ENCODE measurements around the gene CSTF2T.

CSTF2T gene, protein sequence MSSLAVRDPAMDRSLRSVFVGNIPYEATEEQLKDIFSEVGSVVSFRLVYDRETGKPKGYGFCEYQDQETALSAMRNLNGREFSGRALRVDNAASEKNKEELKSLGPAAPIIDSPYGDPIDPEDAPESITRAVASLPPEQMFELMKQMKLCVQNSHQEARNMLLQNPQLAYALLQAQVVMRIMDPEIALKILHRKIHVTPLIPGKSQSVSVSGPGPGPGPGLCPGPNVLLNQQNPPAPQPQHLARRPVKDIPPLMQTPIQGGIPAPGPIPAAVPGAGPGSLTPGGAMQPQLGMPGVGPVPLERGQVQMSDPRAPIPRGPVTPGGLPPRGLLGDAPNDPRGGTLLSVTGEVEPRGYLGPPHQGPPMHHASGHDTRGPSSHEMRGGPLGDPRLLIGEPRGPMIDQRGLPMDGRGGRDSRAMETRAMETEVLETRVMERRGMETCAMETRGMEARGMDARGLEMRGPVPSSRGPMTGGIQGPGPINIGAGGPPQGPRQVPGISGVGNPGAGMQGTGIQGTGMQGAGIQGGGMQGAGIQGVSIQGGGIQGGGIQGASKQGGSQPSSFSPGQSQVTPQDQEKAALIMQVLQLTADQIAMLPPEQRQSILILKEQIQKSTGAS

DNA sequence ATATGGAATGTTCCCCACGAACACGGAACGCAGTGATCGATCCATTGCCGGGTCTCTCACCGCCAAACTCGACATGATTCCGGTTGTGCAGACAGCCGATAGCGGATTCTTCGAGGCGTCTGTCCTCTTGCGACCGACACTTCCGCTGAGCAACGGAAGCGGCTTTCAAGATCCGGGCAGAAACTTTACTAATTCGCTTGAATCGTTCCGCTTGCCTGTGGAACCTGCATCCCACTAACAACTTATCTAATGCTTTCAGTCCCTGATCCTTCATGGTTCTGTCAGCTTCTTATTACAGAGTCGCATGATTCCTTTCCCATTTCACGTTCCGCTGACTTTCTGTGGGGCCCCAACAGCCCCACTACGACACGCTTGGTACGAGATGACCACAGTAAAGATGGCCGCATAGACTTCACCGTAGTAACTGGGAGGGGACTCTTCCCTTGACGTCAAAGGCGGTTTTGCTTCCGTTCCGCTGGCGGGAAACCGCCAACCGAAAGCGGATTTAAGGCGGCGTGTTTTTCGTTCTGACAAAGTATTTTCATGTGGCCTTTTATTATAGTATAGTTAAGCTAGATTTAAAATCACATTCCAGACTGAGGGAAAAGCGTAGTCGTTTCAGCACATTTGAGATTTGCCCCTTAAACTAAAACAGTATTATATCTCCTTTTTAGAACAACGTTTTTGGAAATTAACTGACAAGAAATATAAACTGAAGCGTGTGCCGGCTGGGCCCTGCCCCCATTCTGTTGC is at the start of gene CSTF2T:
Gene CSTF2T, minus strand, starts transcription at position 121 of the 753 bp plus-strand sequence. Its CDS starts 46 bp downstream, at position 75.
- peak; percentile 72 to 76 for DNase-seq (ENCODE audit: low read depth in 1 of 2, low spot score in 1 of 2)

DNA sequence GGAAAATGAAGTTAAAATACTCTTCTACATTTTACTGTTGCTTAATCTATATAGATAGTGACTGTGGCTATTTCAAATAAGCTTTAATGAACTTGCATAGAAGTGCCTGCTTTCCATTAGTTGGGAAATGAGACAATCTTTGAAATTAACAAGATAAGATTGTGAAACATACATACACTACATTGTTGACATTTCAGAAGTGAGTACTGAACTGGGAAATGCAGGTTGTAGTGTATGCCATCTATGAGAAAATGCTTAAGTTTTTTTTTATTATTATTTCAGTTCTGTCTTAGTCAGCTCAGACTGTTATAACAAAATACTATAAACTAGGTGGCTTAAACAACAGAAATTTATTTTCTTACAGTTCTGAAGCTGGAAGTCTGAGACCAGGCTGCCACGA is 49.6 kb upstream of the CSTF2T start:
- no peak for DNase-seq (ENCODE audit: low read depth in 1 of 2, low spot score in 1 of 2)

DNA sequence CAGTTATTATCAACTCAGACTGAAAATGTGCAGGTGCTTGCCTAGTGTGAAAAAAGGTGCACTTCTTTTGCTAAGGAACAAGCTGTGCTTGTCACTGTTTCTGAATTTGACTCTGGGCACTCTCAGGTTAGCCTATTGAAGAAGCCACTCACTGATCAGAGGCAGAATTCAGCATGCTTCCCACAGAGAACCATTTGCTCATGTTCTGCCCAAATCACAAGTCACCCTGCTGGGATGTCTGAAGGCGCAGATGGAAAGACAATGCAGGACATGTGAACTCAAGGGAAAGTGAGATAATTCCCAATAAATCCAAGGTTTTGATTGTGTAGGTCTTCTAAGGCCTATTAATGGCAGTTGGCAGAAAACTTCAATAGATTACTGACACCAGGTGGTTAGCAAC is 47.8 kb upstream of the CSTF2T start:
- DNase-seq (ENCODE audit: low read depth in 1 of 2, low spot score in 1 of 2): no peak

DNA sequence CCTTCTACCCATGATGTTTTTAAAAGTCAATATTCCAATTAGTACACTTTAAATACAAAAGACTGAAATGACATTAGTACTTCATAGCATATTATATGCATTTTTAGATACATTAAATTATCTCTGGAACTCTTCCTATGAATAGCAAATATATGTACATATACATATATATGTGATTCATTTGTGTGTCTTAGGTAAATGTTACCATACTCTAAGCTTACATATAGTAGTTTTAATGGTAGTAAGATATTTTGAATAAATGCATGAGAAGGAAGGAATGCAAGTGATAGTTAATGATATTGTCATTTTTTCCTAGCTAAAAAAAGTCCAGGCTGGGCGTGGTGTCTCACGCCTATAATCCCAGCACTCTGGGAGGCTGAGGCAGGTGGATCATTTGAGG is 46.0 kb upstream of the CSTF2T start:
- no peak for DNase-seq (ENCODE audit: low read depth in 1 of 2, low spot score in 1 of 2)

DNA sequence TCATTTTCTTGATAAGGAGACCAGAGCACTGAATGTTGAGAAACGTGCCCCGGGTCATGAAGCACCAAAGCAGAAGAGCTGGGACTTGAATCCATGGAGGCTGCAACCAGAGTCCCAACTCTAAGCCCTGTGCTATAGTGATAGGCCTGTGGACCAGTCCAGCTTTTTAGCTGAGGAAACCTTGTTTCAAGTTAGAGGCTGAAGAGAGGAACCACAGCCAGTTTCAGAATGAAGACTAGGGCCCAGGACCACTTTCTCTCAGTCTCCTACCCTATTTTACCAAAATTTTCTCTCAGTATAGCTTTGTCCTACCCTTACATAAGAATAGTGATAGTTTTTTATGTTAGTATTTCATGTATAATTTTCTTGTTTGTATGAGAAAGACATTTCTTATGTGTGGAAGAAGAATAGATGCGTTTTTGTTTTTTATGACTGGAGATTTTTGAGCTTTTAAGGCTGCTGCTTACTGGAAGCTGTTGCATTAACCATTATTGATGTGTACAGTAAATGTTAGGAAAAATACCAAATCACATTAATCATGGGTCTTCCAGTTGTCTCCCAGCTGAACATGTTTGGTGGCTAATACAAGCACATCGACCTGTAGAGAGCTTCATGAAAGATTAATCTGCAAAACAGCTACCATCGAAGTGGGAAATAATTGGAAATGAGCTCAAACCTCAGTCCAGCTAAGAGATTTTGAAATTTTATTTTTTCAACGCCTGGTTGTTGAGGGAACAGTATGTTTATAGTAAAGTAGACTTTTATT is 45.0 kb upstream of the CSTF2T start:
- no peak for DNase-seq (ENCODE audit: low read depth in 1 of 2, low spot score in 1 of 2)

DNA sequence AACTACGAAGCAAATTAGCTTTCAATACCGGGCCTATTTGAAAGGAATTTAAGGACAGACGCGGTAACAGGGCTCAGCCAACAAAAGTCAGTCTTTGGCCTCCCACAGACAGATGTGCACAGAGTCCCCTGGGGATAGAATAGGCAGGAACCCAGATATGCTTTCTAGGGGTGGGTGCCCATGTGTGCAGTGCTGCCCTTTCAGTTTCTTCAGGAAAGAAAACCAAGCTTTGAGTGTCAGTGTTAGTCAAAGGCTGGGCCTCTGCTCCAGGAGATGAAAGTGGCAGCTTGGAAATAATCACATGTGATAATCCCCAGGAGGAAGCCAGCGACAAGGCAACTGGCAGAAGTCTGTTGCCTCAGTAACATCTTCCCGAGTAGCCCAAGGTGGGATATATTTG is 43.8 kb upstream of the CSTF2T start:
- no peak for DNase-seq (ENCODE audit: low read depth in 1 of 2, low spot score in 1 of 2)

DNA sequence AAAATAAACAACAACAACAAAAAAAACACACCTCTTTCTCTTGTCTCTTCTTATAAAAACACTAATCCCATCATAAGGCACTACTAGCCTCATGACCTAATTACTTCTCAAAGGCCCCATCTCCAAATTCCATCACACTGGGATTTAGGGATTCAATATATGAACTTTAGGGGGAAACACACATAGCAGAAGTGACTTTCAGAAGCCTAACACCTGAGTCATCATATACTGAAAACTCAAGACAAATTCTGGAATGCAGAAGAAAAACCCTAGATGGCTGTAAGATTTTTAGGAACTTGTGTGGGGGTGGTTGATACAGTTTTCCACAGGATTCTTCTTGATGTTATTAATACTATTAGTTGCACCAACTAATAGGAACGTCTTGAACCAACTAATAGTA is 33.7 kb upstream of the CSTF2T start:
- DNase-seq (ENCODE audit: low read depth in 1 of 2, low spot score in 1 of 2): no peak

DNA sequence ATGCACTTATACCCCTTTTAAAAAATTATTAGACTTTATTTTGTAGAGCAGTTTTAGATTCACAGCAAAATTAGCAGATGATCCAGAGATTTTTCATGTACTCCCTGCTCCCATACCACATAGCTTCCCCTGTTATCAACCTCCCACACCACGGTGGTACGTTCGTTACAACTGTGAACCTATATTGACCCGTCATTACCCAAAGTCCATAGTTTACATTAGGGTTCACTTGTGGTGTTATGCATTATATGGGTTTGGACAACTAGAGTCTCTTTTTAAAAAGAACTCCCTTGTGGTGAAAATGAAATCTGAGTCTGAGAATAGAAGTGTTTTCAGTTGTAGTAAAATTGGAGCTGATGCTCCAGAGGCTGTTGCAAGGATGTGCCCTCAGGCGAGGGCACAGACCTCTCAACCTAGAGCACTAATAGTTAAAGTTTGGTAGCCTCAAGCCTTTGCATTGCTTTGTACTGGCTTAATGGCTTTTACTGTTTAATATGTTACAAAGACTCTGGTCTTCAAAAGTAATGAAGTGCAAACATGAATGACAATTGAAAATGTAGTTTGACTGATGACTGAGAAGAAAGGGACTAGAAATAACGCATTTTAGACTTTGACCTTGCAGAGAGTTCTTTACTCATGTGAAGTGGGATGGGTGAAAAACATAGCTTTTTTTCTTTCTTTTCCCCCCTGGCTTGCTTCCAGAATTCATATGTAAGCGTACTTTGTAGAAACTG is 30.6 kb upstream of the CSTF2T start:
- DNase-seq (ENCODE audit: low read depth in 1 of 2, low spot score in 1 of 2): no peak

DNA sequence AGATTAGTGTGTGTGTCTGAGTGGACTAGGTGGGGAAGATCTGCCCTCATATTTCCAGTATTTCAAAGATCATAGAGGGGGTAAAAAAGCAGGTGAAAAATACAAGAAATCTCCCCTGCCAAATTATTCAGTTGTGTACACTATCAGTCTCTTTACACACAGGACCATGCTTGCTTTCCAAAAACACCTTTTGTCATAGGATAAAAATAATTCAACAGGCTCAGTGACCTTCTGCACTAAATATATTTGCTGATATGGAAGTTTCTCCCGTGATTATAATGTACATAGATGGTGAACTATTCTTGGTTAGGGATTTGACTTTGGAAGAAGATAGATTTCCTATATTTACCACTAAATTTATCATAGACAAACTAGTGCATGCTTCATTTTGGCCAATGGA is 24.6 kb upstream of the CSTF2T start:
- DNase-seq (ENCODE audit: low read depth in 1 of 2, low spot score in 1 of 2): no peak

DNA sequence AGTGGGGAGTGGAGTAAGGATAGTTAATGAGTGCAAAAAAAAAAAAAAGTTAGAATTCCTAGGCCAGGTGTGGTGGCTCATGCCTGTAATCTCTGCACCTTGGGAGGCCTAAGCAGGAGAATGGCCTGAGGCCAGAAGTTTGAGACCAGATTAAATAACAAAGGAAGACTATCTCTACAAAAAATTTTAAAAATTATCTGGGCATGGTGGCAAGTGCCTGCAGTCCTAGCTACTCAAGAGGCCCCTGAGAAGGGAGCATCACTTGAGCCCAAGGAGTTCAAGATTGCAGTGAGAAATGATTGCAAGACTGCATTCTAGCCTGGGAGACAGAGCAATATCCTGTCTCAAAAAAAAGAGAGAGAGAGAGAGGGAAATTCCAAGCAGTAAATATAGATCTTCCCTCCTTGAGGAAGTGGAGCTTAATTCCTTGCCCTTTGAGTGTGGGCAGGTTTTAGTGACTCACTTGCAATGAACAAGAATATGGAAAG is 19.5 kb upstream of the CSTF2T start:
- DNase-seq (ENCODE audit: low read depth in 1 of 2, low spot score in 1 of 2): no peak

DNA sequence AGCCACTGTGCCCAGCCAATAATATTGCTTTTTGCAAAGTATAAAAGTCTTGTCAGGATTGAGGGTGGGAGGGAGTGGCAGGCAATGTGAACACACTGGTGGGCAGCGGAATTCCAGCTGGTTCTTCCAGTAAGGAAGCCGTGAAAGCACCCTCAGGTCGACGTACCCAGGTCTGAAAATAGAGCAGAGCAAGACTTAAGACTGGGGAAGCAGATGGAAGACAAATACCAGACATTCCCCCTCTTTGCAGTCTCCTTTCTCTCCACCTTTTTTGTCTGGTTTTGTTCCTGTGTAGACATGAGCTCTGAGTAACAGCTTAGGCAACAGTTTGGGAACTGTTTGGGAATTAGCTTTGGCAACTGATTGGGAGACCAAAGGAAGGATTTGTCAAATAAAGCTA is 17.6 kb upstream of the CSTF2T start:
- no peak for DNase-seq (ENCODE audit: low read depth in 1 of 2, low spot score in 1 of 2)

DNA sequence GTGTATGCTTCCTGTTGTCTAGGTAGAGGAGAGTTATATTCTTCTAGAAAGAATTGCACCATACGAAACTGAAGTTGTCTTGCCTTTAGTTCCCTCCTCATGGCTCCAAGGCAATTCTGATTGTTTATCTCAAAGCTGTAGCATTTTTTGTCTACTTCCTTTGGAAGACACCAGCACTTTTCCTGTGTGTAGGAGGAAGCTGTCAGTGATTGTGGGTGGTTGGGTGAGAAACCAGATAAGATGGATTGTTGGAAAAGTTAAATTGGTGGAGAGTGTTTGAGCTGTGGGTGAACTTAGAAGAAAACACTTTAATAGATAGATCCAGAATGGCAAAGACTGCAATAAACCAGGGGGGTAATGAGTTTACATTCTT is 12.1 kb upstream of the CSTF2T start:
- DNase-seq (ENCODE audit: low read depth in 1 of 2, low spot score in 1 of 2): no peak

DNA sequence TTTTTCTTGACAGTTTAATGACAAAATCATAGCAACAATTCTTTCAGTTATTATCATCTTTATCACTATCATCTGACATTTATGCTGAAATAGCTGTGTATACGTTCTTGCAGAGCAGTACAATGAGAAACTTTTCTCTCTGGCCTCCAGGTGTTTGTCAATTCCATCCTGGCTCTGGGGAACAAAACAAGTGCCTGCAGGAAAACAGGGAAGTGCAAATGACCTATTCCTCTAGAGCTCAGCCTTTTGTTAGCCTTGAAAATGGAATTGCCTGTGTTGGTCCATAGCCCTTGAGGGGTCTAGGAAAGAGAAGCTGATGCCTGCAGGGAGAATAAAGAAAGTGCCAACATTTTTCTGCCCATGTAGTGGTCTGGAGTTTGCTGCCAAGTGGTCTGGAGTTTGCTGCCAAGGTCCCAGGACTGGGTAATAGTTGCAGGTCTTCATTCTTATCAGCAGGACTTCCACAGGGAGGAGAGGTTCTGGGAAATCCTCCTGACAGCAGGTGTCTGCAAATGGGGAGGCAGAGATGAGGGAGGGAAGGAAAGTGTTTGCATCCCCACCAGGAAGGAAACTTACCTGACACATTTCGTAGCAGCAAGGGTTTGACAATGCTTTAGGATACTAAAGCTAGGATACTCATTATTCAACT is 10.1 kb upstream of the CSTF2T start:
- no peak for DNase-seq (ENCODE audit: low read depth in 1 of 2, low spot score in 1 of 2)

DNA sequence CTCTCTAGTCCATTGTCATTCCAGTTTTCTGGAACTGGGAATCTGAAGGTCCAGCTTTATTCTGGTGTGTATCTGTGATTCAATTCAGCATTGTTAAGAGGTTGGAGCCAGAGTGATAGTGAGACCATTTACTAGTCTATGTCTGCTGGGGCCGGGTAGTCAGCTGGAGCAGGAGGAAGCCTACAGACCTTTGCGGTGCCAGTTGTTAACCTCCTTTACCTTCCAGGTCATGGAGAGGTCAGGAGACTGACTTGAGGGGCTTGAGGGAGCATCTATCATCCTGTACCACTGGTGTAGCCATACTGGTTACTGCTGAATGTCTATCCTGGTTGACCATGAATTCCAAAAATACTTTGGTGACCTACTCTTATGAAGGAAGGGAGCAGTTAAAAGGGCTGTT is 9.2 kb upstream of the CSTF2T start:
- DNase-seq (ENCODE audit: low read depth in 1 of 2, low spot score in 1 of 2): no peak

DNA sequence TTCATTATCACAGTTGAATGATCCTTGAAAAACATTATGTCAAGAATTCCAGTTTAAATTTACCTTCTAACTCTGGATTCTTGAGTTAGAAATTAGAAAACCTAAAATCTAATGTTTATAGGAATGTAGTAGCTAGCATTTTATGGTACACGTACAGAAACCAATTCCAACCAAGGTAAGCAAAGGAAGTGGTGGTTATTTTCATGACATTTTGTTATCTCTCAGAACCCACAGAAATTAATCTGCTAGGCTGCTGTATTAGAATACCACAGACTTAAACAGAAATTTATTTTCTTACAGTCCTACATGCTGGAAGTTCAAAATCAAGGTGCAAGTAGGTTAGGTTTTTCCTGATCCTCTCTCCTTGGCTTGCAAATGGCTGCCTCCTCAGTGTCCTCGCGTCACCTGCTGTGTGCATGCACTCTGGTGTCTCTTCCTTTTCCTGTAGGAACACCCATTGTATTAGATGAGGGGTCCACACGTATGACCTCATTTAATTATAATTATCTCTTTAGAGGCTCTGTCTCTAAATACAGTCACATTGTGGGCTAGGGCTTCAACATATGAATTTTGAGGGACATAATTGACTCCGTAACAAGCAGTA is 8.5 kb upstream of the CSTF2T start:
- DNase-seq (ENCODE audit: low read depth in 1 of 2, low spot score in 1 of 2): no peak

DNA sequence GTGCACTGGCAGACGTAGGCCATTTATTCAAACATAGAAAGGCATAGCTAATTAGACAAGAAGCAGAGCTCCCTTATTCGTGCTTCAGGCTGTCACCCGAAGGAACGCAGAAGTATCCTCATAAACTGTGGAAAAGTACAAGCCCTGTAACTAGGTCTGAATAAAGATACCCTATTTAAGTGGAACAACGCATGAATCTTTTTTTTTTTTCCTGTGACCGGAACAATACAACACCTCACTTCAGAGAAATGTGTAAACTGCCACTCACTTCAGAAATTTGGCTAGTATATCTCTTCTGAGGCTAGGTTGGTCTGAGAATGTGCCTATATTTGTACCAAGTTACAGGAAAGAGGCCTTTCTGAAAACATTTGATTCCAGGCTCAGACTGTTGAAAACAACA is 8.0 kb upstream of the CSTF2T start:
- DNase-seq (ENCODE audit: low read depth in 1 of 2, low spot score in 1 of 2): no peak

DNA sequence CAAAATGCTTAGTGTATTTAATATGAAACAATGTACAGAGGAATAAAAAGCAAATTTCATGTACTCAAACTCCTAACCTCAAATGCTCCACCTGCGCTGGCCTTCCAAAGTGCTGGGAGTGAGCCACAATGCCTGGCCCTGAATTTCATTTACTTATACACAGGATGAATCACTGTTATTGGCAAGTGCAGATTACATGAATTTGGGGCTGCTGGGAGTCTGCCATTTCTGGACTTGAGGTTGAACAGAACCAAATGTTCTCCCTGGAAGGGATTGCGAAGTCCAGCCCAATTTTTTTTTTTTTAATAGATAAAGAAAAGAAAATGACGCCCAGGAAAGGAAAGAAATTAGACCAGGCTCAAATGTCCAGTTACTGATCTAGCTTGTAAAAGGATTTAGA is 6.8 kb upstream of the CSTF2T start:
- no peak for DNase-seq (ENCODE audit: low read depth in 1 of 2, low spot score in 1 of 2)

DNA sequence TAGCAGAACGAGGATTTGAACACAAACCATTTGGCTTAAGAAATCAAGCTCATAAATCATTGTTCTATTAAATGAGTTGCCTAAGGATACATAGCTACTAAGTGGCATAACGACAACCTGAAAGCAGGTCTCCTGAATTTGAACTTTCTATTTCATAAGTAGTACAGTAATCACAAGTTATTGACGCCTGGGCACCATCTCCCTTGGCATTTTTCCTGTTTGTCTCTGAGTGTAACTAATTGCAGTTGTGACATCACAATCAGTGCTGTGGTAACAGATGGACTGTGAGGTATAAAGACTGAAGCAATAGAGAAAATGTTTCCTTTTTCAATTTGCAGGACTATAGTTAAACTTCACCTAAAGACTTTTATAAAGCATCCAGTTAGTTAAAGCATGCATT is 6.4 kb upstream of the CSTF2T start:
- DNase-seq (ENCODE audit: low read depth in 1 of 2, low spot score in 1 of 2): no peak

DNA sequence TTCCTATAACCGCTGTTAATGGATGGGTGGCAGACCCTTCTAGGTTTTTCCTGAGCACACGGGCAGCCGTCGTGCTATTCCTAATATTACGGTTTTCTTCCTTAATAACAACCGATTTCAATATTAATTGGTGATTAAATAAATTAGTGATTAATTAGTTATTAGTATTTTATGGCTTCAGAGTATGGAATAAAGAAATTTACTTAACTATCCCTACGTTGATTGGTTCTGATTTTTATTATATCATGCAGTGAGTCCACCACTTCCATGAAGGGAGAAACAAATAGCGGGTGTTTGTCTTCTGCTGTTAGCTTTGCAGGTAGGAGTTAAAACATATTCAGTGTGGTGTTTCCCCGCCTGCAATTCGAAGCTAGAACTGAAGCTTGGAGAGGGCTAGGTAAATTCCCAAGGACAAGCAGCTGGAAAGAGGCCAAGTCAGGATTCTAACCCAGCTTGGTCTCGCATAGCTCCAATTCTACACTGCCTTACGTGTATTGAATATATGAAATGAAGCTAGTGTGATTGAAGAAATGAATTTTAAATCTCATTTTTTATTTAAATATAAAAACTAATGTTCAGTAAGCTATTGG is 928 bp upstream of the CSTF2T start:
- no peak for DNase-seq (ENCODE audit: low read depth in 1 of 2, low spot score in 1 of 2)

DNA sequence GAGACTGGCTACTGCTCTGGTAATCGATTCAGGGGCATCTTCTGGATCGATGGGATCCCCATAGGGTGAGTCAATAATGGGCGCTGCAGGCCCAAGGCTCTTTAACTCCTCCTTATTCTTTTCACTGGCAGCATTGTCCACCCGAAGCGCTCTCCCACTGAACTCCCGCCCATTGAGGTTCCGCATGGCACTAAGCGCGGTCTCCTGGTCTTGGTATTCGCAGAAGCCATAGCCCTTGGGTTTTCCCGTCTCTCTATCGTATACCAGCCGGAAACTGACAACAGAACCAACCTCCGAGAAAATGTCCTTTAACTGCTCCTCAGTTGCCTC is 285 bp downstream of the CSTF2T start:
- DNase-seq (ENCODE audit: low read depth in 1 of 2, low spot score in 1 of 2): no peak

All from stimulated activated CD4-positive, alpha-beta T cell treated with anti-CD3 and anti-CD28 coated beads, Interleukin-15, amount 100 ng/mL, for 1 hour (primary cell).